HG02678 (cell line): ENCODE measurements around the gene LRRFIP1.
"Not testable (repeated sequence)": the region's sequence is repeated elsewhere in the genome, so short reads cannot be mapped to it uniquely, and the experiment has no call there.

Source experiments
- ATAC-seq: cut with Tn5 transposase; IDR thresholded peaks from one replicate; pipeline ENCODE4 v1.9.1; 2021; ENCODE audit warnings: mild to moderate bottlenecking, moderate library complexity; ENCODE audit not compliant: unreplicated experiment

Gene LRRFIP1

DNA sequence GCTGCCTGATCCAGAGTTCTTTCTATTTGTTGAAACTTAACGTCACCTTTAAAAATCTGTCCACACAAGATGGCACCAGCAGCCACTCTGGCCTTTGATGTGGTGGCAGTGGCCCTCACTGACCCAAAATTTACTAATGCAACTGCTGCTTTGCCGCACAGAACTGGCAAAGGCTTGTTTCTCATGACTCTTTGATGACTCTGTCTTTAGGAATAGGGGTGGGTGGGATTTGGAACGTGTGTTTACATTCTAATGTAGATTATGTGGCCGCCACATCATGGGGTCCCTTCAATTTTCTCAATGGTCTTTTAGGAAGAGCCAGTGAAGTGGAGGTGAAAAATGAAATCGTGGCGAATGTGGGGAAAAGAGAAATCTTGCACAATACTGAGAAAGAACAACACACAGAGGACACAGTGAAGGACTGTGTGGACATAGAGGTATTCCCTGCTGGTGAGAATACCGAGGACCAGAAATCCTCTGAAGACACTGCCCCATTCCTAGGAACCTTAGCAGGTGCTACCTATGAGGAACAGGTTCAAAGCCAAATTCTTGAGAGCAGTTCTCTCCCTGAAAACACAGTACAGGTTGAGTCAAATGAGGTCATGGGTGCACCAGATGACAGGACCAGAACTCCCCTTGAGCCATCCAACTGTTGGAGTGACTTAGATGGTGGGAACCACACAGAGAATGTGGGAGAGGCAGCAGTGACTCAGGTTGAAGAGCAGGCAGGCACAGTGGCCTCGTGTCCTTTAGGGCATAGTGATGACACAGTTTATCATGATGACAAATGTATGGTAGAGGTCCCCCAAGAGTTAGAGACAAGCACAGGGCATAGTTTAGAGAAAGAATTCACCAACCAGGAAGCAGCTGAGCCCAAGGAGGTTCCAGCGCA is 135.2 kb downstream of the LRRFIP1 start:
- not testable (repeated sequence) for ATAC-seq

DNA sequence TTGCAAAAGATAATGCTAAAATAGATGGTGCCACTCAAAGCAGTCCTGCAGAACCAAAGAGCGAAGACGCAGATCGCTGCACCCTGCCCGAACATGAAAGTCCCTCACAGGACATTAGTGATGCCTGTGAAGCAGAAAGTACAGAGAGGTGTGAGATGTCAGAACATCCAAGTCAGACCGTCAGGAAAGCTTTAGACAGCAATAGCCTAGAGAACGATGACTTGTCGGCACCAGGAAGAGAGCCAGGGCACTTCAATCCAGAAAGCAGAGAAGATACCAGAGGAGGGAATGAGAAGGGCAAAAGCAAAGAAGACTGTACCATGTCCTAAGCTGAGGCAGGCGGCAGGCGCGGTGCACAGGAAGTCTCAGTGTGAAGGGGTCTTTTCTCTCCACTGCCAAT is 136.4 kb downstream of the LRRFIP1 start:
- no peak for ATAC-seq

GRCh38 chr2:237765122-237765521 is 137.7 kb downstream of the LRRFIP1 start:
- not testable (repeated sequence) for ATAC-seq

DNA sequence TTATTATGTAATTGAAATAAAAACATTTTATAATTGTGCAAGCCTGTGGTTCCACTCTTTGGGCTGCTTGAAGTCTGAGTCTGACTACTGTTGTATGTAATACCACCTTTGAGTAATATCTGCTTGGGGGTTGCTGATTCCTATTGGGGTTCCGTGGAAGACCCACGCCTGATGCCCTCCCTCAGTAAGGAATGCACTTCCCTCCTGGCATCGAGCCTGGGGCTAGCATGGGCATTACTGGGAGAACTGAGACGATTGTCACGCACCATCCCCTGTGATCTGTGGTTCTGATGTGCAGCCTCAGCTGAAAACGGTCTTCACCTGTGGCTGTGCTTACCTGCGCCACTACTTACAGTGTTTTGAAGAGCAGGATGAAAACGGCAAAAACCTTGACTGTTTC is 138.5 kb downstream of the LRRFIP1 start:
- ATAC-seq, result no peak

DNA sequence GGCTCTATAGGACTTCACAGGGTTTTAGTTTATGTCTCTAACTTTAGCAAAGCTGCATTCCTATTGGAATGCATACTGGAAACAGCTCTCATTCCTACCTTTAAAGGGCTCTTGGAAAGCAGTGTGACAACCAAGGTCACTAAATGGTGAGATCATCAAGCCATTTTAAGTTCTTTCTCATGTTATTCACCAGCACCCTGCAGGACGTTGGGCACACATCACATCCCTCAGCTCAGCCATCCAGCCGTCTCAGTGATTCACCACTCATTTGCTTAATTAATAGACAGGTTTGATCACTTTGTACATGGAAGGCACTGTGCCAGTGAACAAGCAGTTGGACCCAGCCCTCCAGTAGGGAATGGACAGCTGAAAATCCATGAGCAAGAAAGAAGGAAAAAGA is 139.0 kb downstream of the LRRFIP1 start:
- no peak for ATAC-seq

DNA sequence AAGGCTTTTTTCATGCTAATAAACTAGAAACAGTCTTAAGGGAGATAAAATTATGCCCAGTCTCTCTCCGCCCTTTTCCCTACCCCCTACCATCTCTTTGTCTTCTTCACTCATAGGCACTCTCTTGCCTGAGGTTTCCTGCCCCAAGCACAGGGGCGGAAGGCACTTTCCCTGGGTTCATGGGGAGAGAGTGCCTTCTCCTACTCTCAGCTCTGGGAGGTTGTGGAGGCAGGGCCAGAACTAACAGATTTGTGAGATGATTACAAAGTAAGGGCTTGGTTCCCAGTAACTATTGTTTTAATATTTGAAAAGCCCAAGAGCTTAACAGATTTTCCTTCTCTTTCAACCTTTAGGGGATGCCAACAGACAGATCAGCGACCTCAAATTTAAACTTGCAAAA is 145.1 kb downstream of the LRRFIP1 start:
- no peak for ATAC-seq

DNA sequence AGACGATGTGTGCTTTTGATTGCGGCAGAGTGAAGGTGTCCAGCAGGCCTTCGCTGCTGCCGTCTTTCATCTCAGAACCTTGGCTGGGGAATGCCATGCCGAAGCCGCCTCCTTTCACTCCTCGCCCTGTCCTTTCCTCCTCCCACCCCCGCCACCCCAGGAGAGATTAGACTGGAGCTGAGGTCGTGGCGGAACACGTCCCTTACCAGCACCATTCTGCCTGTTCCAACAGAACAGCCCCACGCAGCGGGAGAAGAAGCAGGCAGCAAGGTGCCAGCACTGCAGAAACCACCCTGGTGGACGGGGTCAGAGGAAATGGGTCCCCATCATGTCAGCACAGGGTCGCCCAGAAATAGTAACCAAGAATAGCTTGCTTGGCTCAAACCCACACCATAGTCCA is 146.4 kb downstream of the LRRFIP1 start:
- ATAC-seq, result no peak

GRCh38 chr2:237774811-237775553 is 147.6 kb downstream of the LRRFIP1 start:
- no peak for ATAC-seq

DNA sequence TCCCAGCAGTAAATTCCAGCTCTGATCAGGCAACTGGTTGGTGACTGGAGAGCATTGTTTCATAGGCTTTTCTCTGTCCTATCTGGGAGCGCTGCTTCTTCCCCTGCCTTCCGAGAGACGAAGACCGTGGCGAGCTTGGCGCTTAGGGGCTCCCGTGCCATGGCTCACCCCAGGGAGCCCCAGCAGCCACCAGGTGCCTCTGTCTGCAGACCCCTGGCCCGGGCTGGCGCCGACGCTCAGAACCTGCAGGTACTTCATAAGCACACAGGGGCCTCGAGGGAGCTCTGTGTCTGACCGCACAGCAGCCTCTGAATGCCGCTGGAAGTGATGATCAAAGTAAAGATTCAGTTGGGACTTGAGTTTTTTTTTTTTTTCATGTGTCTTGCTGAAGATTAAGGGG is 152.1 kb downstream of the LRRFIP1 start:
- ATAC-seq, result no peak

- no peak for ATAC-seq
Measured at GRCh38 chr2:237782181-237782580, 154.8 kb downstream of the LRRFIP1 start.

DNA sequence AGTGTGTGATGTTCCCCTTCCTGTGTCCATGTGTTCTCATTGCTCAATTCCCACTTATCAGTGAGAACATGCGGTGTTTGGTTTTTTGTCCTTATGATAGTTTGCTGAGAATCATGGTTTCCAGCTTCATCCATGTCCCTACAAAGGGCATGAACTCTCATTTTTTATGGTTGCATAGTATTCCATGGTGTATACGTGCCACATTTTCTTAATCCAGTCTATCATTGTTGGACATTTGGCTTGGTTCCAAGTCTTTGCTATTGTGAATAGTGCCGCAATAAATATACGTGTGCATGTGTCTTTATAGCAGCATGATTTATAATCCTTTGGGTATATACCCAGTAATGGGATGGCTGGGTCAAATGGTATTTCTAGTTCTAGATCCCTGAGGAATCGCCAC is 156.3 kb downstream of the LRRFIP1 start:
- not testable (repeated sequence) for ATAC-seq

DNA sequence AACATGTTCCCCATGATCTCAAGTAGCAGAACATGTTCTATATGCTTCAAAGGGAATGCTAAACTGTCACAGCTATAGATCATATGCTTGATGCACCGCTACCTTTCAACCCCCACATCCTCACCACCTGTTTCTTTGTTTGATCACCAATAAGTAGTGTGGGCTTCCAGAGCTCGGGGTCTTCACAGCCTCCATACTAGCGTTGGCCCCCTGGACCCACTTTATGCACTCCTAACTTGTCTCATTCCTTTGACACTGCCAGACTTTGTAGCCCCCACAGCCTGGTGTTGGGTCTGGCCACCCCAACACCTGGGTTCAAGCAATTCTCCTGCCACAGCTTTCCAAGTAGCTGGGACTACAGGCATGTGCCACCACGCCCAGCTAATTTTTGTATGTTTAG is 159.5 kb downstream of the LRRFIP1 start:
- no peak for ATAC-seq

DNA sequence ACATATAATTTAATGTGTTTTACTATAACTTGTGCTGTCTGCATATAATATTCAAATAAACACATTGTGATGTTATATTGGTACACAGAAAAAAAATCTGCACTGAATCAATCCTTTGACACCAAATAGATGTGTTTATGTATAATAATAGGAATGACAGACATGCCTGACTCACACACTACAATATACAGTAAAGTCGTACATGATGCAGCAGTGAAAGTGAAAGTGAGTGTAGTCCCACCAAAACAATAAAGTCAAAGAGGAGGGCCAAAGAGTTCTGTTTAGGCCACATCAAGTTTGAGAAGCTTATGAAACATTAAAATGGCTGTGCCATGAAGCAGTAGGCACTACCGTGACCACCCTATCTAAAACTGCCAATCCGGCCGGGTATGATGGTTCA is 163.0 kb downstream of the LRRFIP1 start:
- ATAC-seq, result no peak

- ATAC-seq, result no peak
Measured at GRCh38 chr2:237791977-237792727, 164.8 kb downstream of the LRRFIP1 start.

GRCh38 chr2:237797253-237797652 is 169.9 kb downstream of the LRRFIP1 start:
- no peak for ATAC-seq

DNA sequence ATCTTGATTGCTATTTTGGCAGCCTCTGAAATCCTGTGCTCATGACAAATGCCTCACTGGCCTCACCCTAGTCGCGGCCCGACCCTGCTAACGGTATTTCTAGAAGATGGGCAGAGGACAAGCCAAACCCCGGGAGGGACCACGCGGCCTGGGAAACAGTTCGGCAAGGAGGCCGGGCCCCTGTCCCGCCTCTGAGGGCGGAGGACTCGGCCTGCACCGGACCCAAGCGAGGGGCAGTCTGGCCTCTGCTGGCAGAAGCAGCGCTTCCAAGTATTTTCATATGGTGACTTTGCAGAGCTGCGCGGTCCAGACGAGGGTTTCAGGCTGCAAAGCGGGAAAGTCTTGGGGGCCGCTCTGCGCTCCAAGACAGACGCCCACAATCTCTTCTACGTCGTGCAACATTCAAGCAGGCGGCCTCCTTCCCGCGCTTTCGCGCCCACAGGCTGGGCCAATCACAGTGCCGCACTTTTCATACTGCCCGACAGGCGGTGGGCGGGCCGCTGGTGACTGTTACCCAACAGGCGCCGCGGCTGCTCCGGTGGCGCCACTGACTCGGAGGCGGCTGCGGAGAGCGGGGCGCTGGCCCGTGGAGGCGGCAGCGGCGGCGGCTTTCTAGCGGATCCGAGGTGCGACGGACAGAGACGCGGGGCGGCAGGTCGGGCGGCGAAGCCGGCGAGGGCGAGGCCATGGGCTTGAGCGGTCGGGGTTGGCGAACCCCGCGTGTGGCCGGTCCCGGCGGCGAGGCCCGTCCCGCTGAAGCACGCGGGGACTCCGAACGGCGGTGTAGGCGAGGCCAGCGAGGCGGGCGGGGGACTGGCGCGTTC is 171.1 kb downstream of the LRRFIP1 start, which contains the start of gene RBM44:
TSS of gene RBM44 (plus strand) at position 544 of the 824 bp plus-strand sequence. CDS start 14,831 bp downstream, outside the sequence.
- no peak for ATAC-seq

DNA sequence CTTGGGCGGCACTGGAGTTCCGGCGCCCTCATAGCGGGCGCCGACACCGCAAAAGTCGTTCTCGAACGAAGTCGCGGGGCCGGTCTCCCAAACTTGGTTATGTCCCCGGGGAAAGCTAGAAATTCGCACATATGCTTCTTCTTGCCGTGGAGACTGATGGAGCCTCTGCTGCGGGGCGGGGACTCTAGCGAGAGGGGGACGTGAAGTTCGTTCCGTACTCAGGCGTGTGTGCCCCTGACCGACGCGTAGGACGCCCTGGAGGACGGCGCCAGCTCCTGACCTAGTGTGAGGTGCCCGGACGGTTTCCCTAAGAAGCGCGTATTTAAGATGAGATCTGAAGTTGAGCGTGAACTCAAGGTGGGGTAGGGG is 171.7 kb downstream of the LRRFIP1 start:
- ATAC-seq, result no peak

- ATAC-seq, result no peak
Measured at GRCh38 chr2:237801466-237801865, 174.1 kb downstream of the LRRFIP1 start.

DNA sequence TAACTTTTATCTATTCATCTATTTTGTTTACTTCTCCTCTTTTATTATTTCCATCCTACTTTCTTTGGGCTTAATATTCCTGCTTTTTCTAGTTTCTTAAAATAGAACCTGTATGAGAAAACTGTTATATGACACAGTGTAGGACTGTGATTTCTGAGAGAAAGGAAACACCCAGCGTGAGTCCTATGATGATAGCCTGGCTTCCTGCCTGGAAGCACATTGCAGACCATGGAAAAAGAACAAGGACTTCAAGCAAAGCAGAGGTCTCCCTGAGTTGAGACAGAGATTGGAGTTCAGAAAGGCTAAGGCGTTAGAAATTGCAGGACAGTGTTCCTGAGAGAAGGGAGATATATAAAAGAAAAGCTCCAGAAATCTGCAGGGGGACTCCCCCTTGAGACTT is 178.9 kb downstream of the LRRFIP1 start:
- no peak for ATAC-seq

DNA sequence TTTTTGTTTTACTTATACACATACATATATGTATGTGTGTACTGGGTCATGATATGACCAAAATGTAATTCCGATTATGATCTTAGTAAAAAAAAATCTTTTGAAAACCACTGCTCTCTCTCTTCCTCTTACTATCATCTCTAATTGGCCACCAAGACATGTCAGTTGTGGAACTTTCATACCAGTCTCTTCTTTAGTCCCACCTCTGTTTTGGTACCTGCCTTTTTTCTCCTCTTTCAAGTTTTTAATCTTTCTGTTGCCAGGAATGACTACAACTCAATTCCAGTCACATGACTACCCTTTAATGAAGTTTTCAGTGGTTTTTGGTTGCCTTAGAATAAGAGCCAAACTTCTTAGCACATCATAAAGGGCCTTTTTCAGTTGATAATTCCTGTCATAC is 188.2 kb downstream of the LRRFIP1 start:
- no peak for ATAC-seq
